Measurements from ENCODE around the gene RBM22. TPM values are rescaled to one million over a fixed set of nuclear protein-coding genes. Genes with fewer than 3 reads are reported as not detected.
A peak's percentile ranks its signal among the peaks of the same experiment; 100 is the strongest.

Gene RBM22
- total RNA-seq, 6 donors from 2014 or later, result 22.6 to 46.7 (median 37.6) TPM

DNA sequence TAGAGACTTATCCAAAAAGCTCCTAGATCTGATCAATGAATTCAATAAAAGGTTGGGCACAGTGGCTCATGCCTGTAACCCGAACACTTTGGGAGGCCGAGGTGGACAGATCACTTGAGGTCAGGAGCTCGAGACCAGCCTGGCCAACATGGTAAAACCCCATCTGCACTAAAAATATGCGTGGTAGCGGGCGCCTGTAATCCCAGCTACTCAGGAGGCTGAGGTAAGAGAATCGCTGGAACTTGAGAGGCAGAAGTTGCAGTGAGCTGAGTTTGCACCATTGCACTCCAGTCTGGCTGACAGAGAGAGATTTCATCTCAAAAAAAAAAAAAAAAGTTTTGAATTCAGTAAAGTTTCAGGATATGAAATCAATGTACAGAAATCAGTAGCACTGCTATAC, 38.0 kb upstream of the RBM22 start:
- Histone ChIP-seq H3K4me1 (peaks cover 0 to 21% (median 8%) of the 10 kb centered on the region in 4 donors), H3K27ac (no peak overlapping the region), H3K9me3 (no peaks in the 10 kb centered on the region), H3K27me3 (no peaks in the 10 kb centered on the region), H3K4me3 (no peak overlapping the region), H3K36me3 (peaks cover 2 to 44% (median 10%) of the 10 kb centered on the region in 4 donors)
- DNase-seq (no peak), ATAC-seq (ENCODE audit: low FRiP score in 2 of 2) (no peak)
- WGBS, 2 donors, result 88 to 97% methylated on average over 7 of the region's 7 CpGs
- TF ChIP-seq POLR2A (IDR thresholded peaks at IDR 0.05) (no peak), EP300 (IDR thresholded peaks at IDR 0.05) (no peak), POLR2AphosphoS5 (IDR thresholded peaks at IDR 0.05) (no peak)
- TF ChIP-seq, protein P1, sequence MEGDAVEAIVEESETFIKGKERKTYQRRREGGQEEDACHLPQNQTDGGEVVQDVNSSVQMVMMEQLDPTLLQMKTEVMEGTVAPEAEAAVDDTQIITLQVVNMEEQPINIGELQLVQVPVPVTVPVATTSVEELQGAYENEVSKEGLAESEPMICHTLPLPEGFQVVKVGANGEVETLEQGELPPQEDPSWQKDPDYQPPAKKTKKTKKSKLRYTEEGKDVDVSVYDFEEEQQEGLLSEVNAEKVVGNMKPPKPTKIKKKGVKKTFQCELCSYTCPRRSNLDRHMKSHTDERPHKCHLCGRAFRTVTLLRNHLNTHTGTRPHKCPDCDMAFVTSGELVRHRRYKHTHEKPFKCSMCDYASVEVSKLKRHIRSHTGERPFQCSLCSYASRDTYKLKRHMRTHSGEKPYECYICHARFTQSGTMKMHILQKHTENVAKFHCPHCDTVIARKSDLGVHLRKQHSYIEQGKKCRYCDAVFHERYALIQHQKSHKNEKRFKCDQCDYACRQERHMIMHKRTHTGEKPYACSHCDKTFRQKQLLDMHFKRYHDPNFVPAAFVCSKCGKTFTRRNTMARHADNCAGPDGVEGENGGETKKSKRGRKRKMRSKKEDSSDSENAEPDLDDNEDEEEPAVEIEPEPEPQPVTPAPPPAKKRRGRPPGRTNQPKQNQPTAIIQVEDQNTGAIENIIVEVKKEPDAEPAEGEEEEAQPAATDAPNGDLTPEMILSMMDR (IDR thresholded peaks at IDR 0.05), result no peak

DNA sequence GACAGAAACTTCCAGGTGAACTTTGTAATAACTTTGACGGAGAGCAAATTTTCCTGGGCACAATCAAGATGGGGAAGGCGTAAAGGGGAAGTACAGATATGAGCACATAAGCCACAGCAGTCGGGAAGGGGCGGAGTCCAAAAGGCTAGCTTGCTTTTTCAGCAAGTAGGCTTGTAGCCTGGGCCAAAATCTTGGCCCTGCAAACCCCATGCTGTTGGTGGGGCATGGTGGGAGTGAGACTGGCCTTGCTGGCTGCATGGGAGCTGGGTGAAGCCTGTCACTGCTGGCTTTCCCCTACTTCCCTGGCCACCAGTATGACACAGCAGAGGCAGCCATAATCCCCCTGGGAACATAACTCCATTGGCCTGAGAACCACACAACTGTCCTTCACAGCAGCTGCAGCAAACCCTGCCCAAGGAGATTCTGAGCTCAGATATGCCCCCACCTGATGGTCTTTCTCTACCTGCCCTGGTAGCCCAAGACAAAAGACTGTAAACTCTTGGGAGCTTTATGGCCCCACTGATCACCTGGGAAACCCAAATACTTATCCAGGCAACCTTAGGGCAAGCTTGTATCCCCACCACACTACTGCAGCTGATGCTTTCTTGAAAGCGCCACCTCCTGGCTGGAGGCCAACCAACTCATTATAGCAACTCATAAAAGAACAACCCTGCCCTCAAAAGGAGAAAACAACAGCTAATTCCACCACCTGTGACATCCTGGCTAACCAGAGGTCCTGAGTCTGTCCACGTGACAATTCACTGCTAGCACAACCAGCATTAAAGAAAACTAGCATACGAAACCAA, 33.9 kb upstream of the RBM22 start:
- DNase-seq (peak in 1 of 2 donors; percentile 77), ATAC-seq (ENCODE audit: low FRiP score in 2 of 2) (peak; percentile 82 to 90)
- Histone ChIP-seq H3K27me3 (no peaks in the 10 kb centered on the region), H3K9me3 (no peaks in the 10 kb centered on the region), H3K4me3 (peak overlapping the region in 1 of 4 donors; percentile 0), H3K36me3 (peaks cover 28 to 54% (median 34%) of the 10 kb centered on the region in 4 donors), H3K27ac (peak overlapping the region; percentile 56 to 84 (median 74)), H3K4me1 (peaks cover 0 to 21% (median 9%) of the 10 kb centered on the region in 4 donors)
- TF ChIP-seq POLR2AphosphoS5 (IDR thresholded peaks at IDR 0.05) (peak in 1 of 2 donors; percentile 24), EP300 (IDR thresholded peaks at IDR 0.05) (no peak), POLR2A (IDR thresholded peaks at IDR 0.05) (peak in 1 of 4 donors; percentile 27)
- TF ChIP-seq, protein P1 (IDR thresholded peaks at IDR 0.05), result no peak
- 81 to 82% methylated on average over 7 of the region's 7 CpGs for WGBS, 2 donors

GRCh38 chr5:150731669-150732242, 30.9 kb upstream of the RBM22 start:
- H3K9me3 ChIP-seq, result no peaks in the 10 kb centered on the region
- no peaks in the 10 kb centered on the region for H3K27me3 ChIP-seq
- no peak for DNase-seq
- peak in 1 of 2 donors; percentile 68 for ATAC-seq (ENCODE audit: low FRiP score in 2 of 2)
- H3K36me3 ChIP-seq, result peaks cover 32 to 81% (median 47%) of the 10 kb centered on the region in 4 donors
- WGBS, 2 donors, result 82 to 91% methylated on average over 6 of the region's 6 CpGs
- TF ChIP-seq POLR2A (IDR thresholded peaks at IDR 0.05), result peak in 1 of 4 donors; percentile 45
- TF ChIP-seq EP300 (IDR thresholded peaks at IDR 0.05), result no peak
- H3K4me1 ChIP-seq, result peaks cover 0 to 9% (median 9%) of the 10 kb centered on the region in 4 donors
- H3K27ac ChIP-seq, result peak overlapping the region in 2 of 4 donors; percentile 44 to 63
- H3K4me3 ChIP-seq, result no peak overlapping the region

DNA sequence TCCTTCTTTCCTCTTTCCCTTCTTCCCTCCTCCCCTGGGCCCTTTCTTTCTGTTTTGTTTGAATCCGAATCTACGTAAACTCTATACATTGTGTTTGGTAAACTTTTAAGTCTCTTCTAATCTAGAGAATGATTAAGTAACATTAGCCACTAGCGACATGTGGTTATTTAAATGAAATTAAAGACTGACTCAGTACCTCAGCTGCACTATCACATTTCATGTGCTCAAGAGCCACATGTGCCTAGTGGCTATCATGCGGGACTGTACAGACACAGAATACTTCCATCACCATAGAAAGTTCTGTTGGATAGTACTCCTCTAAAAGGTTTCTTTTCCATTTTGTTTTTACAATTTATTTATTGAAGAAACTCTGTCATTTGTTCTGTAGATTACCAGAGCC, 29.0 kb upstream of the RBM22 start:
- Histone ChIP-seq H3K4me3 (no peak overlapping the region), H3K4me1 (peaks cover 0 to 3% (median 2%) of the 10 kb centered on the region in 4 donors), H3K27me3 (no peaks in the 10 kb centered on the region), H3K36me3 (peaks cover 35 to 91% (median 53%) of the 10 kb centered on the region in 4 donors), H3K9me3 (no peaks in the 10 kb centered on the region), H3K27ac (no peak overlapping the region)
- no peak for ATAC-seq (ENCODE audit: low FRiP score in 2 of 2)
- TF ChIP-seq POLR2A (IDR thresholded peaks at IDR 0.05), result no peak
- TF ChIP-seq, protein P1 (IDR thresholded peaks at IDR 0.05), result no peak
- no peak for TF ChIP-seq POLR2AphosphoS5 (IDR thresholded peaks at IDR 0.05)
- TF ChIP-seq EP300 (IDR thresholded peaks at IDR 0.05), result no peak
- 98% methylated on average over 4 of the region's 4 CpGs for WGBS, 2 donors
- no peak for DNase-seq

DNA sequence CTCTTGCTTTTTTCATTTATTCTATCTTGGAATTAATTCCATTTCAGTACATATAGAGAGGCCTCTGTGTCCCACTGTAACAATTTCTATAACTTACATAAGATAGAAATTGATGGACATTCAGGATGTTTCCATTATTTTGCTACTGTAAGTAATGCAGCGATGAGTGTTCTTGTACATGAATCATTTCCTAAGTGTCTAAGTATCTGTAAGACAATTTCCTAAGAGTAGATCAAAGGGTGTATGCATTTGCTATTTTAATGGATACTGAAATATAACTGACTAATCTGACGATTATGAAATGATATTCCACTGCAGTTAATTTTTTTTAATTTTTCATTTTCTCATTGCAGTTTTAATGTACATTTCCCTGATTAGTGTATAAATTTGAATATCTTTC, 23.0 kb upstream of the RBM22 start:
- TF ChIP-seq POLR2A (IDR thresholded peaks at IDR 0.05) (no peak), EP300 (IDR thresholded peaks at IDR 0.05) (no peak), POLR2AphosphoS5 (IDR thresholded peaks at IDR 0.05) (no peak)
- TF ChIP-seq, protein P1 (IDR thresholded peaks at IDR 0.05), result no peak
- H3K9me3 ChIP-seq, result no peaks in the 10 kb centered on the region
- no peak overlapping the region for H3K4me3 ChIP-seq
- ATAC-seq (ENCODE audit: low FRiP score in 2 of 2) (no peak), DNase-seq (no peak)
- no peak overlapping the region for H3K27ac ChIP-seq
- peaks cover 28 to 98% (median 49%) of the 10 kb centered on the region in 4 donors for H3K36me3 ChIP-seq
- H3K4me1 ChIP-seq, result no peaks in the 10 kb centered on the region
- no peaks in the 10 kb centered on the region for H3K27me3 ChIP-seq
- 94 to 97% methylated on average over 2 of the region's 2 CpGs for WGBS, 2 donors
